HG03571 (cell line): ENCODE results near the gene DNAH10.

Source experiments
- ATAC-seq: cut with Tn5 transposase; IDR thresholded peaks from one replicate; pipeline ENCODE4 v1.9.1; 2021; ENCODE audit not compliant: unreplicated experiment

The DNAH10 gene

DNA sequence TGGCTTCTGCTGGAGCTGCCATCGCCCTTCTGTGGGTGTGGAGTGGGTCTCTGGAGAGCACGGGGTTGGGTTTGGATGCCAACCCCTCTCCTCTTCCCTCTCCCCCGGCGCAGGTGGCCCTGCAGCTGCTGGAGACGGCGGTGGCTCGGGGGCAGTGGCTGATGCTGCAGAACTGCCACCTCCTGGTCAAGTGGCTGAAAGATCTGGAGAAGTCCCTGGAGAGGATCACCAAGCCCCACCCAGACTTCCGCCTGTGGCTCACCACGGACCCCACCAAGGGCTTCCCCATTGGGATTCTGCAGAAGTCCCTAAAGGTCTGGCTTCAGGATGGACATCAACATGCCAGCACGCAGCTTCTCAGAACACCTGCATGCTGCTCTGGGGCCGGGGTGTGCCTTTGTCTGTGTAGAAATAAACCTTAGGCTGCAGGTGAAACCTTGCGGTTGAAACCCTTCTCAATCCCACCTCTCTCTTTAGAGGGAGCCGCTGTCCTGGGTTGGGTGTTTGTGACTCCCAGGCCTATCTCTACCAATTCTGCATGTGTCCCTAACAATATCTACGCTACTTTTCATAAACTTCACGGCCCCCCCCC is 166.3 kb downstream of the DNAH10 start:
- no peak for ATAC-seq

GRCh38 chr12:123928897-123929296 is 166.8 kb downstream of the DNAH10 start:
- ATAC-seq: no peak

DNA sequence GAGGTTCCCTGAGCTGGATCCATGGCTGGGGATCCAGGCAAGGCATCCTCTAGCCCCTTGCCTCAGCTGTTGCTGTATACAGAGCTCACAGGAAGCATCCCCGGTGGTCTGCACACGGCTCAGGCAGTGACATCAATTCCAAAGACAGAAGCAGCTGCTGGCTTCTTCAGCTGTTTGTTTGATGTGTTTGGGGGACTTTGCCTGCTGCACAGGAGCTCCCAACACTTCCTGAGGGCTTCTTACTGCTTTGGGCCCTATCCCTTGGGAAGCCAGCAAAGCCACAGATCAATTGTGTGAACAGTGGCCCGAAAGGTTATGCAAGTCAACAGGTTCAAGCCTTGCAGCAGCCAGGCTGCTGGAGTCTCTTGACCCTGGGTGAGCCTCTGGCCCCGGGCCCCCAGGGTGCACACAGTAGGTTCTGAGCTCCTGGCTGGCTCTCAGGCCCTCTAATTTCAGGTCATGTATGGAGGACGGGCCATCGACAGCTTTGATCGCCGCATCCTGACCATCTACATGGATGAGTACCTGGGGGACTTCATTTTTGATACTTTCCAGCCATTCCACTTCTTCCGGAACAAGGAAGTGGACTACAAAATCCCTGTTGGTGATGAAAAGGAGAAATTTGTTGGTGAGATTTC is 168.0 kb downstream of the DNAH10 start:
- ATAC-seq: no peak

DNA sequence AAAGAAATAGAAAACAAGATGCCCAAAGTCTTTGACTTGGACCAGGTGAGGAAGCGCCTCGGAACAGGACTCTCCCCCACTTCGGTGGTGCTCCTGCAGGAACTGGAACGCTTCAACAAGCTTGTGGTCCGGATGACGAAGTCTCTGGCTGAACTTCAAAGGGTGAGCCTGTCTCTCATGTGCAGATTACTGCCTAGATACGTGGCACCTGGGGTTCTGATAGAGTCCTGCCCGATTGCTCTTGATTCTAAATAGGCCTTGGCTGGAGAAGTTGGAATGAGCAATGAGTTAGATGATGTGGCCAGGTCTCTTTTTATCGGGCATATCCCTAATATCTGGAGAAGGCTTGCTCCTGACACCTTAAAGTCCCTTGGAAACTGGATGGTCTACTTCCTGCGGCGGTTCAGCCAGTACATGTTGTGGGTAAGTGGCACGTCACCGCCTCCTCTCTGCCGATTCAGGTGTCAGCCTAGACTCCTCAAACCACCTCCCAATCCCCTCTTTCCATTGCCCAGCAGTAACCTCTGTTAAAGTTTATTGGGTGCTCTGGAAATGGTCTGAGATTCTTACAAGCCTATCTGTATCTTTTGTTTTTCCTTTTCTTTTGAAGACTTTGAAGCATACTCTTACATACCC is 169.7 kb downstream of the DNAH10 start:
- ATAC-seq: no peak

DNA sequence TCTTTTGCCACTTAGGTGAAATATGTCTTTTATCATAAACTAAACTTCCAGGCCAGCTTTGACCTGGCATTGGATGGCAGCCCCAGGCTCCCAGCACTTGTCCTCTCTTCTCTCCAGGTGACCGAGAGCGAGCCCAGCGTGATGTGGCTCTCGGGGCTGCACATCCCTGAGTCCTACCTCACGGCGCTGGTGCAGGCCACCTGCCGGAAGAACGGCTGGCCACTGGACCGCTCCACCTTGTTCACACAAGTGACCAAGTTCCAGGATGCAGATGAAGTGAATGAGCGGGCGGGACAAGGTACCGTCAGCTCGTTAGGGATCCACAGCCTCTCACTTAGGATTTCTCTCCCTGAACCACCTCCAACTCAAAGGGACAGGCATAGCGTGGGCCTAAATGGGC is 171.1 kb downstream of the DNAH10 start:
- no peak for ATAC-seq

GRCh38 chr12:123934016-123934620 is 172.0 kb downstream of the DNAH10 start:
- ATAC-seq: no peak

DNA sequence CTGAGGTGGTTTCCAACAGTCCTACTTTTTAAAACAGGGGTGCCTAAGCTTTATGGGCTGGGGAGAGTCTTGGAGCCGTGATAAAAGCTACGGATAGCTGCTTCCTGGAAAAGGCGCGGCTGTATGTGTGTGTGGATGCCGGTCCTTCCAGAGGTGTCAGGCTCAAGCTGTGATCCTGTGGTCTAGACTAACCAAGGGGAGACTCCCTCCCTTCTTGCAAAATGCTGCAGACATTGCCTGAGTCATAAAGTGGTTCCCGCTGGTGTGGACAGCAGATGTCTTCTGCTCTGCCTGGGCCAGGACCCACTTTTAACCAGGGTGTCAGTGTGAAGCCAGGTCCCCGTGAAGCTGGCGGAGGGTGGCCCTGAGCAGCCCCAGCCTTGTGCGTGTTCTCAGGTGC is 172.7 kb downstream of the DNAH10 start:
- no peak for ATAC-seq

GRCh38 chr12:123935956-123936355 is 173.9 kb downstream of the DNAH10 start:
- ATAC-seq: no peak

- no peak for ATAC-seq
Observed at GRCh38 chr12:123936471-123936870, 174.4 kb downstream of the DNAH10 start.

GRCh38 chr12:123936956-123937706 is 175.0 kb downstream of the DNAH10 start:
- no peak for ATAC-seq

GRCh38 chr12:123937707-123938591 is 175.8 kb downstream of the DNAH10 start:
- no peak for ATAC-seq

GRCh38 chr12:123938679-123939480 is 176.8 kb downstream of the DNAH10 start:
- ATAC-seq: no peak

DNA sequence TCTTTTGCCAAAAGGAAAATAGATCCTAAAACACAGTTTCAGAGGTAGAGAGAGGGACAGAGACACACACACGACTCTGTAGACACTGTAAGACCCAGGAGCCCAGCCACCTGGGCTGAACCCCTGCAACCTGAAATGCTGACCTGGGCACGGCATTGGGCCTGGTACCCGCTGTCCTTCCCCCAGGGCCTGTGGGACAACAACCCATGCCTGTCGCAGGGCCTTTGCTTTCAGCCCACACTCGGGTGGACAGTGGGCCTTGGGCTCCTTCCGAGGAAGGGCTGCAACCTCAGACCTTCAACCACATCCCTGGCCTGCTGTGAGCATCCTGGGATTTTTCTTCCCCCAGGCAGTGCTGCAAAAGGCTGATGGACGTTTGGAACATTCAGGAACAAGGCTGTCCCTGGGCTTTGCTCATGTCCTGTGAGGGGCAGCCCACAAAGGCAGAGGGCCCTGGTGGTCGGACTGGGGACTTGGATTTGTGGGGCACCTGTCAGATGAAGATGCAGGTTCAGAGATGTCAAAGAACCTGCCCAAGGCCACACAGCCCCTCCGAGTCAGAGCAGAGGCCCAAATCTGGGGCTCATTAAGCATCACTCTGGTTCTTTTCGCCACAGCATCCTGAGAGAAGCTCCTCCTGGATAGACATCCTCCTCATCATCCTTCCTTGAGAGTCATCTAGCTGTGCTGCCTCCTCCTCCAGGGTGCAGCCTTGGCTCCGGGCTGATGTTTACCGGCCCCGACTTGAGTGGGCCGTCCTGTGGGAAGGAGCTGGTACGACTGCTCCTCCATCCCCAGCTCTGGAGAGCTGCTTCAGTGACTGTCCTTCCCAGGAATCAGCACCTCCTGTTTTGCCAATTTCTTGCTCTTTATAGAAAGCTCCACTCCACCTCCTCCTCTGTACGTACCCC is 177.9 kb downstream of the DNAH10 start:
- no peak for ATAC-seq

GRCh38 chr12:123940627-123940966 is 178.5 kb downstream of the DNAH10 start:
- no peak for ATAC-seq

DNA sequence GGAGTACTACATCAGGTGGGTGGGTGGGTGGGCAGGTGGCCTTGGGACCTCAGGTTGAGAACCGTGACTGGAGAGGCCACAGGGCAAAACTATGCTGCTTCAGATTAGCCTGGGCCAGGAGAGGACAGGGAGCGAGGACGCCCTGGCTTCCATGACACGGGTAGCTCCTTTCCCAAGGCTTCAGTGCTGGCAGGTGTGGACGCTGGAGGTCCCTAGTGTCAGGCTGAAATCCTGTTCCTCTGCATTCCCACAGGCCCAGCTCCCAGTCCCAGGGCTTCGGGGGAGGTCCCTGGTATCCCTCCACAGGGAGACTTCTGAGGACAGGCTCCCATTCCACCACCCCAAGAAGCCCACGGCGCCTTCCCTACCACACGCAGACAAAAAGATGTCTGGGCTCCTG is 178.9 kb downstream of the DNAH10 start:
- no peak for ATAC-seq

GRCh38 chr12:123941624-123942237 is 179.6 kb downstream of the DNAH10 start:
- no peak for ATAC-seq

GRCh38 chr12:123942238-123942653 is 180.1 kb downstream of the DNAH10 start:
- ATAC-seq: no peak

GRCh38 chr12:123942911-123943648 is 181.0 kb downstream of the DNAH10 start:
- no peak for ATAC-seq
